GM21528 (cell line): Measurements from ENCODE around the gene THSD7B.

ENCODE experiments used
- ATAC-seq: cut with Tn5 transposase; IDR thresholded peaks from one replicate; pipeline ENCODE4 v1.9.1; 2021; ENCODE audit warnings: mild to moderate bottlenecking, moderate library complexity; ENCODE audit not compliant: unreplicated experiment, low FRiP score

THSD7B gene

GRCh38 chr2:137336067-137336466 lies 570.7 kb downstream of the THSD7B start:
- no peak for ATAC-seq

DNA sequence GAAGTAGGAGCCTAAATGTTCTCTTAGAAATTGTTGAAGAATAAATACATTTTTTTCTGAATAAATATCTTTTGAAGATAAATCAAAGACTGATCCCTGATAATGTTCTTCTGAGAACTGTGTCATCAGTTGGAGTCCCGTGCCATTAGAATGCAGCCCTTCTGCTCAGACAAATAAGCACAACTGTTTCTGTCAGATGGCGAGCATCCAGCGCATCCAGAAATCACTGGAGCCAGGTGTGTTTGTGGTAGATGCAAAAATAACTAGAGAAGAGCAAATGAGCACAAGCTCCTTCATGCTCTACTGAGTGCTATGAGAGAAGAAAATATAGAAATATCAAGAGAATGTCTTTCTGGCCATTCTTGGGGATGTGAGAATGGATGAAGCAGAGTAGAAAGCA lies 573.7 kb downstream of the THSD7B start:
- no peak for ATAC-seq

DNA sequence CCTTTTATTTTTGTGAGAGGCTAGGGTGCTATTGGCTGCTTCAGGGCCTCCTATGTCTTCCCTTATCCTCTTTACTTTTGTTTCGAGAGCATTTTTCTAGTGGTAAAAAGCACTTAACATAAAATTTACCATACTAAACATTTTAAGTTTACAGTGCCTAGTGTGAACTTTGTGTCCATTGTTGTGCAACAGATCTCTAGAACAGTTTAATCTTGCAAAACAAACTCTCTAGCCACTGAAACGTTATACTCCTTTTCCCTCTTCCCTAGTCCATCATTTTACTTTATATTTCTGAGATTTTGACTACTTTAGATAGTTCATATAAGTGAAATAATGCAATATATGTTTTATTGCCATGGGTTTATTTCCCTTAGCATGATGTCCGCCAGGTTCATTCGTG lies 580.6 kb downstream of the THSD7B start:
- no peak for ATAC-seq

DNA sequence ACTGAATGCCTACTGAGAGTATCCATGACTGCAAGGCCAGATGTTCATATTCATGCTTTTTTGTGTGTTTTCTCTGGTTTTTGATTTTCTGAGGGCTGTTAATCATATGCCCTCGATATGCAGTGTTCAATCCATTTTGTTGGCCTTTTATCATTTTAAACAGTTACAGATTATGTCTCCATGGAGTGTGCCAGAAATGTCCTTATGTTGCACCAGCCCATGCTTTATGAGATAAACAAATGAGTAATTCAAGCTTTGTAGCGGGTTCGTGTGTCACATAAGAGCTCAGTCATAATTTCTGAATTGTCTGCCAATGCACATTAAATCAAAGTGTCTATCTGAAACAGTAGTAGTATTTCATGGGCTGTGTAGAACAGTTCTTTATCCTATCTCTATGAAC lies 583.0 kb downstream of the THSD7B start:
- ATAC-seq, result no peak

DNA sequence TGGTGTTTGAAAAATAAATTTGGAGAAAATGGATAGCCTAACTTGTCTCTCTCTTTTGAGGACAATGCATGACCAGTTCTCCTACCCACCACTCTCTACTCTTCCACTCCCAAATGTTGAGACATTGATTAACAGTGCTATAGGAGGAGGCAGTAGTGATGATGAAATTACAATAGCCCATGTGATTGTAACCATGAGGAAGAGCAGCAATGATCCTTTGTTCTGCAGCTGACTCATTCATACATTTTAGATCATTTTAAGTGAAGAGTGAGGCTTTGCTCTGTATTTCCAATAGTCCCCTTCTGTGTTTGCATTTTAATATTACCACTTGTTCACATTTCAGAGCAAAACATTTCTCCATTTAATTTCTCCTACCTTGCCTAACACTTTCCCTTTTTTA lies 592.3 kb downstream of the THSD7B start:
- no peak for ATAC-seq

DNA sequence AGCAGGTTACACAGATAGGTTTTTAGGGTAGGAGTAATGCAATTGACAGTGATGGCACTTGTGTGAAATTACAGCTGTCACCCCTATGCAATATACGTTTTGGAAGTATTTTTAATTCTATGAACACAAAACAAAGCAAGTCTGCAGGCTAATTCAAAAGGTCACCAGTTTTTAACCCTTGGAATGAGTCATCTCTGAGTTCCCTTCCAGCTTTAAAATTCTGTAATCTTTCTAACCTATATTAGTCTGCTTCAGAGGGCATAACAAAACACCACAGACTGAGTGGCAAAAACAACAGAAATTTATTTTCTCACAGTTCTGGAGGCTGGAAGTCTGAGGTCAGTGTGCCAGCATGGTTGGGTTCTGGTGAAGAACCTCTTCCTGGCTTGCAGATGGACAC lies 602.0 kb downstream of the THSD7B start:
- no peak for ATAC-seq

DNA sequence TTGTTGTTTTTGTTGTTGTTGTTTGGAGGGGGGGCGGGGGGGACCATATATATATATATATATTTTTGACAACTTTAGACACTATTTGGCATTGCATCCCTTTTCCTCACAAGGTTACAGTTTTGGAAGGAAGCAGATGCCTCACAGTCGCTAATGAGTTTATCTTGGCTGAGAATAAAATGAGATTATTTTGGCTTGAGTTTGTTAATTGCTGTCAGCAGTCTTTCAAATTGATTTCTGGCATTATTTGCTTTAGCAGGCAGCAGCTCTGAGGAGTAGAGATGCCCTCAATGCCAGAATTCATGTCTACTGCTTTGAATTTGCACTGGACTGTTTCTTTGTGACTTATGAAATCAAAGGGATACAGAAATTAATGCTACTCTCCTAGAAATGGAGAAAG lies 603.8 kb downstream of the THSD7B start:
- no peak for ATAC-seq

GRCh38 chr2:137379186-137379585 lies 613.8 kb downstream of the THSD7B start:
- ATAC-seq, result no peak

DNA sequence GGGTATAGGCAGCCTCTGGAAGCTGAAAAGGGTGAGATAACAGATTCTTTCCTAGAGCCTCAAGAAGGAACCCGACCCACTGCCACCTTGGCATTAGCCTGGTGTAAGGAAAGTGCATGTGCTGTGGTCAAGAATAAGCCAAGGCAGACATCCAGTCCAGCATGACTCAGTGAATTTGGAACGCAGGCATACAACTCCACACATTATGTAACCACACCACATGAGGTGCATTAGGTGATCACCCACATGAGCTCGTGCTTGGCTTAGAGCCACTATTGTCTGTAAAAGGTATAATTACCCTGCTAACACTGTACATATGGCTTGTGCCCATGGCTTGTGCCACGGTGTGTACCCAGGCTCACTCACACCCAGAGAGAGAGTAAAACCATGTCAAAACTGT lies 615.3 kb downstream of the THSD7B start:
- ATAC-seq, result no peak

DNA sequence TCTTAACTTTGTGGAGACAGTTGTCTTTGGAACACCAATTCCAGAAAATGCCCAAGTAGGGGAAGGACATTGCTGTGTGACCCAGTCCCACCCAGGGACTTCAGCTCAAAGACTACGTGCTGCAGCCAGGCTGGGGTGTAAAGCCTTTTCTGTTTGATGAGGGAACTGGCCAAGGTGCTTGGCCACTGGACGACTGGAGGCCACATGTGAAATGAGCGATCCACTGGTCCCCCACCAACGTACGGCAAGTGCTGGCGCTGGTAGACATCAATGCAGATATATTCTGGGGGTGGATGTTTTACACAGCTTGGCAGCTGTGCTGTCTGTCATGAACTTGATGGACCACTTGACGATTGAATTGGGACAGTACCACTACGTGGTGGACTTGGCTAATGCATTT lies 616.4 kb downstream of the THSD7B start:
- ATAC-seq, result no peak

DNA sequence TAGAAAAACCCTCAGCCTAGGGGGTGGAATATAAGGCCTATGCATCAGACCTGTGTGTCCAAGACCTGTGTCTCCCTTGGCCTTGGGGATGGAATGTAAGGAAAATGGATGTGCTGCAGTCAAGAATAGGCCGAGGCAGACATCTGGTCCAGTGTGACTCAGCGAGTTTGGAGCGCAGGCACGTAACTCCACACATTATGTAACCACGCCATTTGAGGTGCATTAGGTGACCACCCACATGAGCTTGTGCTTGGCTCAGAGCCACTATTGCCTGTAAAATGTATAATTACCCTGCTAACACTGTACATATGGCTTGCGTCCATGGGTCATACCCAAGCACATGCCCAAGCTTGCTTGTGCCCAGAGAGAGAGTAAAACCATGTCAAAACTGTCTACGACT lies 618.0 kb downstream of the THSD7B start:
- no peak for ATAC-seq

GRCh38 chr2:137387044-137387443 lies 621.7 kb downstream of the THSD7B start:
- ATAC-seq, result no peak

DNA sequence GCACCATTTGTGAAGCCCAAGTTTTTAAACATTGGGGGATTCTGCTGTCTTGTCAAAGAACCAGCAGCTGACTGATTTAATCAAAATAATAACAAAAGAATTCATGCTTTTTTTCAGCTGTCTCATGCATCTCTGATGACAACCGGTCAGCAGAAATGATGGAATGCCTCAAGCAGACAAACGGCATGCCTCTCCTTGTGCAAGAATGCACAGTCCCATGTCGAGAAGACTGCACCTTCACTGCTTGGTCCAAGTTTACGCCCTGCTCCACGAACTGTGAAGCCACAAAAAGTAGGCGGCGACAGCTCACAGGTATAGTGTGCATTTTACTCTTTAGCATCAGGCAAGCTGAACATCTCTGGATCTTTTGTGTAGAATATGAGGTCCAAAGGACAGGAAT lies 640.2 kb downstream of the THSD7B start:
- ATAC-seq, result no peak

DNA sequence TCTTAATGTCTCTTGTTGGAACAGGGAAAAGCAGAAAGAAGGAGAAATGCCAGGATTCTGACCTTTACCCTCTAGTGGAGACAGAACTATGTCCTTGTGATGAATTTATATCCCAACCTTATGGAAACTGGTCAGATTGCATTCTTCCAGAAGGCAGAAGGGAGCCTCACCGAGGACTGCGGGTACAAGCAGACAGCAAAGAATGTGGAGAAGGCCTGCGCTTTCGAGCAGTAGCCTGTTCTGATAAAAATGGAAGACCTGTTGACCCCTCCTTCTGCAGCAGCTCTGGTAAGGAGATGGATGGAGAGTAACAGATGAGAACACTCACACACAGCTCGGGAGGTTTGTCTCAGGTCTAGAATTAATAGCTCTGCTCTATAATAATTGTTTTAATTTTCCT lies 646.2 kb downstream of the THSD7B start:
- ATAC-seq, result no peak

DNA sequence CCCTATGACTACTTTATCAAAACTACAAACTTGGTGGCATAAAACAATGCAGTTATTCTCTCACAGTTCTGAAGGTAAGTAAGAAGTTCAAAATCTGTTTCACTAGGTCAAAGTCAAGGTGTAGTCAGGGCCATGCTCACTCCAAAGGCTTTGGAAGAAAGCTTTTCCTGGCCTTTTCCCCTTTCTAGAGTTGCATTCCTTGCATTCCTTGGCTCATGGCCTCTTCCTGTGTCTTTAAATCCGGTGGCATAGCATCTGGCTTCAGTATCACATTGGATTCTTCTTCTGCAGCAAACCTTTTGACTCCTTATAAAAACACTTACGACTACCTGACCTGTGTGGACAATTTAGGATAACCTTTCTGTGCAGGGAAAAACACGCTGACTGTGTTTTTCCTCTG lies 655.4 kb downstream of the THSD7B start:
- ATAC-seq, result no peak

GRCh38 chr2:137435162-137435561 lies 669.8 kb downstream of the THSD7B start:
- no peak for ATAC-seq

DNA sequence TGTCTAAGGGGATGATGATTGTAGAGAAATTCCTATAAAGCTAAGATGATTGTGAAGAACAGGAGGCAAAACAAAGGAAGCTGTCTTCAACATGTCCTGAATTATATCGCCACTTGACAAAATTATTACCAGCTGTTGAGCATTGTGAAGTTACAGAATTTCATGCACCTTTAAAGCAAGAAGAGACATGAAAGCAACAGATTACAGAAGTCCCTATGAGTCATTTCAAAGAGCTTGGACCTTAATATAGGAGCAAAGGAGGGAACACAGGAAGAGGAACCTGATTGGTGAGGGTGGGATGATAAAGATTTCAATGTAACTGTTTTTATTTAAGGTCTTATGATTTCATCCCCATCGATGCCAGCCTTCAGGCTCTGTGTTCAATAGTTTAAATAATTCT lies 672.0 kb downstream of the THSD7B start:
- no peak for ATAC-seq

GRCh38 chr2:137444970-137445369 lies 679.6 kb downstream of the THSD7B start:
- no peak for ATAC-seq

GRCh38 chr2:137449454-137449853 lies 684.1 kb downstream of the THSD7B start:
- ATAC-seq, result no peak

GRCh38 chr2:137454886-137455285 lies 689.5 kb downstream of the THSD7B start:
- no peak for ATAC-seq

GRCh38 chr2:137467246-137467862 lies 702.0 kb downstream of the THSD7B start:
- ATAC-seq, result peak; percentile 91

DNA sequence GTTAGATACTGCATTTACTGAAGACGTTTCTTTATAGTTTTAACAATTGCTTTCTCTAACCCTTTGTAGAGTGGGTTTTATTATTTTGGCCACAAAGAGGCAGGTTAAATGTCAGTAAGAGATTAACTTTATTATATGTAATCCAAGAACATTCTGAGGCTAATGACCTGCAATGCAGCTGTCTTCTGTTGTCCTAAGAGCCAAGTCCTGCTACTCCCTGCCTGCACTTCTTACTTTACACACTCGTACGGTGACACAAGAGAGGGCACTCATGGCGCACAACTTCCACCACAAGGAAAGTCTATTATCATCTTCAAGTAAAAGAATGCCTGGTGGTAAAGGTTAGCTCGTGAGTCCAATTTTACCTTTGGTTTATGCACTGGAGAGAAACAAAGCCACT lies 727.9 kb downstream of the THSD7B start:
- no peak for ATAC-seq

DNA sequence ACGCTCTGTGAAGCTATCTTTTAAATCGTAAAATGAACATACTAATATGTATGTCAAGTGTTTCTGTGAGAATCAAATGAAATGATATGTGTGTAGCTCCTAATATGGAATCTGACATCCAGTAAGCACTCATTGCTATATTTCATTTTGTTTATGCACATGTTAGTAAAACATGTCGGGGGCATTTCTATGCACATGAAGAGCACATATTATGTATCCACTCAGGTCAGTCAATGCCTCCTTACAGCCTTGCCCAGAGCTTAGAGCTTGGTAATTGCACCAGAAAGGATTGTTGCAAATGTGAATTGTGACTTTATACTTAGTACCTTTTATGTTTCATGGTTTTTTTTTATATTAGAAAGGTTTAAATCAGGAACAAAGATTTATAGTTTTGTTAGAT lies 735.3 kb downstream of the THSD7B start:
- ATAC-seq, result no peak
